Skeletal muscle tissue (tissue), 4 donors: Measurements from ENCODE around the gene JARID2. TPM values are rescaled to one million over a fixed set of nuclear protein-coding genes. Genes with fewer than 3 reads are reported as not detected.

Experiments used
- H3K27ac ChIP-seq: one replicate; pipeline ENCODE4 v1.7.0; 2013; ENCODE audit warnings: mild to moderate bottlenecking, low read depth, low read length, inconsistent platforms
- H3K27me3 ChIP-seq, 3 donors: one replicate each; pipeline ENCODE4 v1.7.0; 2013; ENCODE audit warnings: low read length in 3 of 3; ENCODE audit not compliant: control insufficient read depth in 3 of 3, insufficient read depth in 3 of 3
- H3K36me3 ChIP-seq, 3 donors: one replicate each; pipeline ENCODE4 v1.7.0; 2013; ENCODE audit warnings: low read length in 3 of 3; ENCODE audit not compliant: control insufficient read depth in 3 of 3, insufficient read depth in 3 of 3
- H3K4me1 ChIP-seq, 3 donors: one replicate each; pipeline ENCODE4 v1.7.0; 2013; ENCODE audit warnings: low read length in 3 of 3, mild to moderate bottlenecking in 3 of 3; ENCODE audit not compliant: control insufficient read depth in 3 of 3, insufficient read depth in 3 of 3
- H3K4me3 ChIP-seq, 3 donors: one replicate each; pipeline ENCODE4 v1.7.0; 2013; ENCODE audit warnings: low read length in 3 of 3
- H3K9ac ChIP-seq, 3 donors: one replicate each; pipeline ENCODE4 v1.7.0; 2013; ENCODE audit warnings: low read length in 3 of 3, mild to moderate bottlenecking in 3 of 3, moderate library complexity in 2 of 3, low read depth in 1 of 3
- H3K9me3 ChIP-seq, 3 donors: one replicate each; pipeline ENCODE4 v1.7.0; 2013; ENCODE audit warnings: low read length in 3 of 3; ENCODE audit not compliant: control insufficient read depth in 3 of 3
- total RNA-seq: library from RNA; depleted of rRNA; stranded (reverse); fragments of >200 nt; gene quantifications from one replicate; pipeline ENCODE4 v1.2.3, GENCODE V29; 2014
- donor health status: Osteomylitis.

The JARID2 gene
- total RNA-seq, 1 donor from 2014 or later = 12.0 TPM

DNA sequence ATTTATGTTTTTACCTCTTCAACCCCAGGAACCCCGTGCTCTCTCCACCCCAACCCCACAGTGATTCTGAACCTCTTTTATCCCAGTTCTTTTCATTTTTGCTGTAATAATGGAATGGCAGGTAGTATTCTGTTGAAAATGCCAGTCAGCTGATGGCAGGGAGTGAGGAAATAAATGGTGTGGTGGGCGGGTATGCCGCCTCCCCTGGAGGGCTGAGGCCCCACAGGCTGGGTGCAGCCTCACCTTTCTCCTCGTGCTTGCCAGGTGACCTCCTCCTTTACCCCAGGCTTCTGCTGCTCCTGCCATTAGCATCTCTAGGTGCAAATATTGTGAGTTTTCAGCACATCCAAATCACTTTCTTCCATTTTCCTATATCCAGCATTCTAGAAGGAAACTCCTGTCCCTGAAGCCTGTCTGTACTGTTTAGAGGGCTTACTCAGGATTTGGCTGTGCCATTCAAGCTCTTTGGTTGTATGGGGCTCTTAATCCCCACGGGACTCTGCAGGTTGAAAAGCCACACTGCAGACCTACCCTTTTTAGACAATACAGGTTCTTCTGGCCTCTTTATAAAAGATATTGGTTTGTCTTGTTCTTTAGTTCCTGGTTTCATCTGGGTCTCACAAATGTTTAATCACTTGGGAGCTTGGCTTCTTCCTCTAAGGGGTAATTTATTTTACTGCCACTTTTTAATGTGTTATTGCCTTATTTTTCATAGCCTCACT lies 201.8 kb downstream of the JARID2 start:
- H3K9ac ChIP-seq = no peak overlapping the region
- no peak overlapping the region for H3K4me3 ChIP-seq
- peaks cover 27 to 43% (median 36%) of the 10 kb centered on the region in 3 donors for H3K4me1 ChIP-seq
- no peaks in the 10 kb centered on the region for H3K27me3 ChIP-seq
- H3K36me3 ChIP-seq = no peaks in the 10 kb centered on the region
- no peaks in the 10 kb centered on the region for H3K9me3 ChIP-seq
- H3K27ac ChIP-seq = no peak overlapping the region

DNA sequence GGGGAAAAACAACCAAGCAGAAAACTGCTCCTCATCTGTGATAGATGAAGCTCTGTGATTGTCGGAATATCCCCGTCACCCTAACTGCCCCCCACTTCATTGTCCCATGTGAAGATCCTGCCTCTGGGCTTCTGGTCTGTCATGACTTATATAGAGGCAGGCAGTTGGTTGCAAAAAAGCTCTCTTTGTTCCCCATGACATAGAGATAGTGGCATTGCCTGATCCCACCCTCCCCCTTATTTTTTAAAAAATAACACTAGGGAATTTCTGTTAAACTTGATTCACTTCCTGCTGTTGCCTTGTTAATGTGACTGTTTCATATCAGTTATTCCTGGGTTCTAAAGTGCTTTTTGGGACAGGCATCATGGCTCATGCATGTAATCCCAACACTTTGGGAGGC lies 203.1 kb downstream of the JARID2 start:
- H3K9ac ChIP-seq = no peak overlapping the region
- no peaks in the 10 kb centered on the region for H3K27me3 ChIP-seq
- H3K27ac ChIP-seq = no peak overlapping the region
- H3K4me3 ChIP-seq = no peak overlapping the region
- no peaks in the 10 kb centered on the region for H3K36me3 ChIP-seq
- no peaks in the 10 kb centered on the region for H3K9me3 ChIP-seq
- H3K4me1 ChIP-seq = peaks cover 23 to 43% (median 29%) of the 10 kb centered on the region in 3 donors

DNA sequence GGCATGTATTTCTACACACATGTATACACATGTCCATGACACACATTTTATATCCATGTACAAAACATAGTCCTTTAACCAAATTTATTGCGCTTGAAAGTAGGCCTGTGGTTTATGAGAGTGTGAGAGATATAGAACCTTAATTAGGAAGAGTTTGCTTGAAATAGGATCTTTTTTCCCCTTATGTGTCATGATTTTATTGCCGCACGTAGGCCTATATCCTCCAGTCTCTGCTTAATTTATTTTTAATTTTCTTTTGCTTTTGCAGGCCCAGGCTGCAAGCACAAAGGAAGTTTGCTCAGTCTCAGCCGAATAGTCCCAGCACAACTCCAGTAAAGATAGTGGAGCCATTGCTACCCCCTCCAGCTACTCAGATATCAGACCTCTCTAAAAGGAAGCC lies 205.9 kb downstream of the JARID2 start:
- Histone ChIP-seq H3K9ac (no peak overlapping the region), H3K9me3 (no peaks in the 10 kb centered on the region), H3K4me3 (no peak overlapping the region), H3K27me3 (no peaks in the 10 kb centered on the region), H3K36me3 (no peaks in the 10 kb centered on the region), H3K4me1 (peaks cover 7 to 33% (median 13%) of the 10 kb centered on the region in 3 donors), H3K27ac (no peak overlapping the region)

DNA sequence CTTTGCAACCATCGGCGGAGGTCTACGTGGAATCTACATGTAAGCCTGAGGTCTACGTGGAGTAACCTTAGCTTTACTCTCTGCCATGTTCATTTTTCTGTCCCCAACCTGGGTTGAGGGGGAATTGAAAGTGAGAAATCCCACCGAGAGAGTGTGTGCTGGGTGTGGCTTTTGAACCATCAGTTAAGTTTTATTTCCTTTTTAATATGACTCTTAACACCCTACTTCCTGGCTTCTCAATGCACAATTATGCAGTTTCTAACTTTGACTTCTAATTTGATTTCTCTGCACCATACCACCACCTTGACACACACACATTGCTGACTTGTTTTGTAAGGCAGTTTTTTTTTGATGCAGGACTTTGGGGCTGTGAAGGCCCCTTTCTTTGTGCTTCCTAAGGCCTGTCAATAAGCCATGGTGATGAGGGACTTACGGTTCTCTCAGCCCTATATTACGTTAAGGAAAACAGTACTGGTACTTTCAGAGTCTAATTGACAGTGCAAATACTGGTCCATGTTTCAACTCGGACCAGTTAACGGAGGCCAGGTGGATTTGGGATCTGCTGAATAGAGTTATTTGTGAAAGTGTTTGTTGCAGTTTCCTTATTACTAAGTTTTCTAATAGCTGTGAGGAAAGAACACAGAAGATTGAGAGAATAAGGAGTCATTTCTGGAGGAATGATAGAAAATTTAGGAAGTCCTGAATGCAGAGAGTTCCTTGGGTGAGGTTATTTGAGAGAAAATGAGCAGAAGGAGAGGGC lies 206.5 kb downstream of the JARID2 start:
- Histone ChIP-seq H3K27ac (no peak overlapping the region), H3K4me3 (no peak overlapping the region), H3K4me1 (peaks cover 6 to 32% (median 15%) of the 10 kb centered on the region in 3 donors), H3K9ac (no peak overlapping the region), H3K9me3 (no peaks in the 10 kb centered on the region), H3K36me3 (no peaks in the 10 kb centered on the region), H3K27me3 (no peaks in the 10 kb centered on the region)

DNA sequence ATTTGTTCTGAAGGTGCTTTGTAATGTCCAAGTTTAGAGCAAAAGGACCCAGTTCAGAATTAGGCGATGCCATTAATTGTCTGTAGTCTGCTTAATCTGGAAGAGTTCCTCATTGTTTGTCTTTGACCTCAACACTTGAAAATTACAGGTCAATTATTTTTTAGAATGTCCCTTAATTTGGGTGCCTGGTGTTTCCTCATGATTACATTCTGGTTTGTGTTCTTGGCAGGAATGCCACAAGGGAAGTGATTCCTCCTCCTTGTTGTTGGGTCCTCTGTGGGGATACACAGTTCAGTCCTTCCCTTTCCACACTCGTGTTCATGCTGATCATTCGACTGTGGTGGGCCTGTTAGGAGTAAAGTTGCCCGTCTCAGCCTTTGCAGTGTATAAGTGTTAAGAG lies 207.3 kb downstream of the JARID2 start:
- H3K27me3 ChIP-seq = no peaks in the 10 kb centered on the region
- H3K9me3 ChIP-seq = no peaks in the 10 kb centered on the region
- peaks cover 6 to 29% (median 15%) of the 10 kb centered on the region in 3 donors for H3K4me1 ChIP-seq
- H3K27ac ChIP-seq = no peak overlapping the region
- H3K36me3 ChIP-seq = no peaks in the 10 kb centered on the region
- H3K9ac ChIP-seq = no peak overlapping the region
- no peak overlapping the region for H3K4me3 ChIP-seq

DNA sequence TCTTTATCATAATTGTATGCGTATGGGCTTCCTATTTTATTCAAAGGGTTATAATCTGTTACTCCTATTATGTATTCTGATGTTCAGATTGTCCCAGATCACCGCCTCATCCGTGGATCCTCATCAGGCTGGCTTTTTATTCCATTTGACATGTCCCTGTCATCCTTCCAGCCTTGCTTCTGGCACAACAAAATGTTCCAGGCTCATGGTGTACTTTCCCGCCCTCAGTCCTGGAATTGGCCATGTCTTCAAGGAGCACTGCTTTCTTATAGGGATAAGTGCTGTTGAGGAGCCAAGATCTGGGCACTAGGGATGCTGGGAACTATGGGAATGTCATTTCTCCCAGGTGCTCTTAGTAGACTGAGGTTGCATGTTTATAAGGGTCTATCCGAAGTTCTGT lies 207.8 kb downstream of the JARID2 start:
- no peaks in the 10 kb centered on the region for H3K27me3 ChIP-seq
- H3K4me1 ChIP-seq = peaks cover 6 to 27% (median 10%) of the 10 kb centered on the region in 3 donors
- no peak overlapping the region for H3K9ac ChIP-seq
- no peak overlapping the region for H3K27ac ChIP-seq
- H3K4me3 ChIP-seq = no peak overlapping the region
- H3K36me3 ChIP-seq = no peaks in the 10 kb centered on the region
- H3K9me3 ChIP-seq = no peaks in the 10 kb centered on the region

DNA sequence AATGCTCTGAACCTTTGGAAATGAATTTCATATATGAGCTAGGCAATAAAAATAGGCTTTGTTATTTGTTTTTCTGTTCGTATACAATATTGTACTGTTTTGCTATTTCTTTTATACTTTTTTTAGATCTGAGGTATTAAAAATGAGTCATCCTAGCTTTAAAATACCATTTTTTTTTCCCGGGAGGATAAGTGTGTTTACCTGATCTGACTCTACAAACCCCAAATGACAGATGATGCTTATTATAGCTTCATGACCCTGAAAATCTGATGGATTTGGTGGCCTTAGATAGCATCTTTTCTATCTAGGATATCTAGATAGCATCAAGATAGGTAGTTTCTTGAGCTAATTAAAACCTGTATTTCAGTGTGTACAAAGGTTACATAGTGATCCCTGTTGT lies 210.6 kb downstream of the JARID2 start:
- Histone ChIP-seq H3K9me3 (no peaks in the 10 kb centered on the region), H3K9ac (no peak overlapping the region), H3K27me3 (no peaks in the 10 kb centered on the region), H3K36me3 (no peaks in the 10 kb centered on the region), H3K4me1 (peaks cover 10 to 24% (median 23%) of the 10 kb centered on the region in 3 donors), H3K27ac (no peak overlapping the region), H3K4me3 (no peak overlapping the region)

DNA sequence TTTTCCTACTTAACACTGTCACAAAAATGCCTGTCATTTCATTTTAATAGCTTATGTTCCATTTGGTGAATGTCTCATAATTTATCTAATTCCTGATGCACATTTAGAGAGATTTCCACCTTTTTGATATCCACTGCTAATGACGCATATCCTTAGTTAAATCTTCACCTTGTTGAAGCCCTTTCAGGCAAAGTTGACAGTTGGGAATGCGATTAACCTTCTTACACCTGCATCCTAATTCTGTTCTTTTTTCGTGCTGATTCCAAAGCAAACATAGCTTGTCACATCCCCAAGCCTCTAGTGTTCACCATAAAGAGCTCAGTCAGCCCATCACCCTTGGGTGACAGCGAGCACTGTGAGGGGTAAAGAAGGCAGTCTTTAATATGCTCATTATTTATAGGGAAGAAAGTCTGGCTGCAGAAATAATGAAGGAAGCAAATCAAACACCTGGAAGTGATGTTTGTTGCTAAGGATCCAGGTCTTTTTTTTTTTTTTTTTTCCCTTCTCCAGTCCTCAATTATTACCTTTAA lies 211.3 kb downstream of the JARID2 start:
- Histone ChIP-seq H3K4me3 (no peak overlapping the region), H3K27me3 (no peaks in the 10 kb centered on the region), H3K4me1 (peaks cover 10 to 30% (median 24%) of the 10 kb centered on the region in 3 donors), H3K27ac (no peak overlapping the region), H3K36me3 (no peaks in the 10 kb centered on the region), H3K9ac (no peak overlapping the region), H3K9me3 (no peaks in the 10 kb centered on the region)

DNA sequence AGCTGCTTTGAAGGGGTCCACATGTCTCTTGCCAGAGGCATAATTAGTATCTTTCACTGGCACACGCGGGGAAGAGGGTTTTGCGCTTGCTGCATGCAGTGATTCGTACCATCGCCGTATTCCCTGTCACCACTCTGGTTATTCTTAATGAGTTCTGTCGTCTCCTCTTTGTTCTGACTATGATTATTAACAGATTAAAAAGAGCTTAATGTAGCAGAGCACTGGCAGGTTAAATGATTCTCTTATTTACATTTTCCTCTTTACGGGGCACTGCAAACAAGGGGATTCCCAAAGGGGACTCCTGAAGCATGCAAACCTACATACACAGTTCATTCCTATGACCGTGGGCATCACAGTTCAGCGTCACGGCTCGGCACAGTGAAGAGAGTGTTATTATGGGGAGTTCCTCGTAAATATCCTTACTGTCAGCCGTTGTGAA lies 212.2 kb downstream of the JARID2 start:
- H3K9me3 ChIP-seq = no peaks in the 10 kb centered on the region
- H3K4me3 ChIP-seq = no peak overlapping the region
- no peaks in the 10 kb centered on the region for H3K36me3 ChIP-seq
- H3K27me3 ChIP-seq = no peaks in the 10 kb centered on the region
- H3K27ac ChIP-seq = no peak overlapping the region
- H3K4me1 ChIP-seq = peaks cover 17 to 39% (median 32%) of the 10 kb centered on the region in 3 donors
- H3K9ac ChIP-seq = no peak overlapping the region
